GM18861 (cell line): ENCODE data around the gene HCFC1R1.
"Not testable (repeated sequence)": the region's sequence is repeated elsewhere in the genome, so short reads cannot be mapped to it uniquely, and the experiment has no call there.

Experiments
- ATAC-seq: cut with Tn5 transposase; IDR thresholded peaks from one replicate; pipeline ENCODE4 v1.9.1; 2021; ENCODE audit not compliant: unreplicated experiment

HCFC1R1 gene

GRCh38 chr16:3057181-3058138, 33.7 kb upstream of the HCFC1R1 start:
- no peak for ATAC-seq

GRCh38 chr16:3056336-3057180, 32.8 kb upstream of the HCFC1R1 start:
- ATAC-seq = no peak

GRCh38 chr16:3055734-3056115, 32.0 kb upstream of the HCFC1R1 start:
- ATAC-seq = not testable (repeated sequence)

DNA sequence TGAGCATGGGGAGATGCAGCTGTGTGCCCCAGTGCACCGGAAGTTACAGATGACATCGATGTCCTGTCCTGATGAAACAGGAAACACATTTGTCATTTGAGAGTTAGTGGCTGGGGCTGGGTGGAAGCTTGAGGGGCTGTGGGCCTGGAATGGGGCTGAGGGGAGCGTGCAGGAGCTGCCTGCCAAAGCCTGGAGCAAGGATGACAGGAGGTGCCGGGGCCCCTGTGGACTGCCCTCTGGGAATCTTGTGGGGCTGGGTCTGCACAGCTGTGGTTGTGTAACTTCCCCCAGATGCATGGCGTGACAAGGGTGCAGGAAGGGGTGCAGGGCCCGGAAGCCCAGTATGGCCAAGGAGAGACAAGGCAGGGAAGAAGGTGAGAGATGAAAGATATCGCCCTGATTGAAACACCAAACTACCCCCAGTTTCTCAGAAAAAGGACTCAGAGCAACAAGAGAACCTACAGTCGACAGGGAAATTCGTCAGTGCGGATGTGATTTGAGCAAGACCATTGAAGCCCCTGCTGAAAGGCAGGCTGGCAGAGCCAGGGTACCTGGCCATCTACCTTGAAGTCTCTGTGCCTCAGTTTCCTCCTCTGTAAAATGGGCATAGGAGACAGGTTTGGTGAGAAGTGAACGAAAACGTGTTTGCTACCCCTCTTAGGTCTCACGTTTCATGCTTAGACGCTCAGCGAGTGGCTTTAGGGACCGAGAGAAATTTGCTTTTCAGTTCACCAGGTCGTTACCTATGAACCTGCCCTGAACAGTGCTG, 31.4 kb upstream of the HCFC1R1 start:
- no peak for ATAC-seq

DNA sequence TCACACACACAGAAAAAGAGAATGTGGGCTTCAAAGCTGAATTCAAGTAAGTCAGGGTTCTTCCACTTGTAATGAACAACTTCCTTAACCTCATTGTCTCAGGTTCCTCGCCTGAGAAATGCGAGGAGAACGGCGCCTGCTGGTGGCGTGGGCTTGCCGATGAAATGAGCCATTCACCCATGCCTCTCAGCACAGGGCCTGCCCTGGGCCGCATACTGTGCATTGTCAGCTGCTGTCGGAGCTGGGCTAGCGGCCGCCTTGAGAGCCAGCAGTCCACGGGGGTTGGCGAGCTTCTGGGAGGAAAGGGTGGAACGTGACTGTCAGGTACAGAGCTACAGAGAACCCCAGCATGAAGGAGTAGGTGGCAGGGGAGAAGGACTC, 29.6 kb upstream of the HCFC1R1 start:
- ATAC-seq = not testable (repeated sequence)

DNA sequence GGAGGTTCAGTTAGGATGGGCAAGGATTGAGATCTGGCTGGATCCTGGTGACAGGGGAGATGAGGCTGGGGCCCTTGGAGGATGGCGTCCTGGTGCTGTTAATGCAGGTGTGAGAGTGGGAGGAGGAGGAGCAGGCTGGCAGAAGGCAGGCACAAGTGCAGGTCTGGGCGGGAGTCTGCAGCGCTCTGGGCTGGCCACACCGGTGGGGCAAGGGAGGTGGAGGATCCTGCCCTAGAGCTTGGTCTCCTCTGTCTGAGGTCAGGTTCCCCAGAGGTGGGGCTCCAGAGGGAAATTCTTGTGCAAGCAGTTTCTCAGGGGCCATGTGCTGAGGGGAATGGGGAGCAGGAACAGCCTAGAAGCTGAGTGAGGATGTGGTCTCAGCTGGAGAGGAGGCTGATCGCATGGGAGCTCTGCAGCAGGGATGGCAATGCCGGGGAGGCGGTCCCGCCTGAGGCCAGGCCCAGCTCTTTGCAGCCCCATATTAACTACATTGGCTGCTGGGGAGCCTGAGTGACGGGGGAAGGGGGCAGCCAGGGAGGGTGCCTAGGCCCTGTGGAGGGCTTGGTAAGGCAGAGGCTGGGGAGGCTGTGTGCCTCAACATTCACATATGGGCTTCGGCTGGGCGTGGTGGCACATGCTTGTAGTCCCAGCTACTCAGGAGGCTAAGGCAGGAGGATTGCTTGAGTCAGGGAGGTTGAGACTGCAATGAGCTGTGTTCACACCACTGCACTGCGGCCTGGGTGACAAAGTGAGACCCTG, 29.0 kb upstream of the HCFC1R1 start:
- ATAC-seq = not testable (repeated sequence)

DNA sequence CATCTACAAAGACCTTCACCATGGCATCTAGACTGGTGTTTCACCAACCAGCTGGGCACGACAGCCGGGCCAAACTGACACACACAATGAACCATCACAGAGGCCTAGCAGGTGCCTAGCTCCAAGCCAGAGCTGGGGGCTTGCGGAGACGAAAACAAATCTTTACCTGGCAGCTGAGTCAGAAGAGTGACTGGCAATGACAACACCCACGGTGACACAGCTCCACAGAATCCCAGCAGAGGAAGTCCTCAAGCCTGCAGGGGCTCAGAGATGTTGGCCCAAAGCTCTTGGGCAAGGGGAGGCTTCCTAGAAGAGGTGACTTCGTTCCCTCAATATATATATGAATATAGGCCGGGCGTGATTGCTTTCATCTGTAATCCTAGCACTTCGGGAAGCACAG, 27.8 kb upstream of the HCFC1R1 start:
- no peak for ATAC-seq

GRCh38 chr16:3051009-3051408, 27.3 kb upstream of the HCFC1R1 start:
- ATAC-seq = no peak

DNA sequence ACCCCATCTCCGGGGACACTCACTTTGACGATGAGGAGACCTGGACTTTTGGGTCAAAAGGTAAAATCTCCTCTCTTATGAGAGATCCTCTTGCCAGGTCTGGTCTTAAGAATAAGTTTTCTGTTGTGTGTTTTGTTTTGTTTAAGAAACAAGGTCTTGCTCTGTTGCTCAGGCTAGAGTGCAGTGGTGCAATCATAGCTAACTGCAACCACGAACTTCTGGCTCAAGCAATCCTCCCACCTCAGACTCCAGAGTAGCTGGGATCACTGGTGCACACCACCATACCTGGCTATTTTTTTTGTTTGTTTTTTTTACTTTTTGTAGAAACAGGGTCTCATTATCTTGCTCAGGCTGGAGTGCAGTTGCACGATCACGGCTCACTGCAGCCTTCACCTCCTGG, 26.7 kb upstream of the HCFC1R1 start:
- ATAC-seq = no peak

DNA sequence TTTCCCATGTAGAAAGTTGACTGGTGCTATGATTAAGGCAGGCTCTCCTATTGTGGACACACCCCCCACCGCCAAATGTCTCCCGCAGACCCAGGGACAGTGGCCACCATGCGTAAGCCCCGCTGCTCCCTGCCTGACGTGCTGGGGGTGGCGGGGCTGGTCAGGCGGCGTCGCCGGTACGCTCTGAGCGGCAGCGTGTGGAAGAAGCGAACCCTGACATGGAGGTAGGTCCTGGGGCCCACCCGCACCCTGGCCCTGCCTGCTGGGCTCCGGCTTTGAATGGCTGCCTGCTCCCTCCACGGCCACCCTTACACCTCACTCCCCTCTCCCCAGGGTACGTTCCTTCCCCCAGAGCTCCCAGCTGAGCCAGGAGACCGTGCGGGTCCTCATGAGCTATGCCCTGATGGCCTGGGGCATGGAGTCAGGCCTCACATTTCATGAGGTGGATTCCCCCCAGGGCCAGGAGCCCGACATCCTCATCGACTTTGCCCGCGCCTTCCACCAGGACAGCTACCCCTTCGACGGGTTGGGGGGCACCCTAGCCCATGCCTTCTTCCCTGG, 26.3 kb upstream of the HCFC1R1 start:
- no peak for ATAC-seq

DNA sequence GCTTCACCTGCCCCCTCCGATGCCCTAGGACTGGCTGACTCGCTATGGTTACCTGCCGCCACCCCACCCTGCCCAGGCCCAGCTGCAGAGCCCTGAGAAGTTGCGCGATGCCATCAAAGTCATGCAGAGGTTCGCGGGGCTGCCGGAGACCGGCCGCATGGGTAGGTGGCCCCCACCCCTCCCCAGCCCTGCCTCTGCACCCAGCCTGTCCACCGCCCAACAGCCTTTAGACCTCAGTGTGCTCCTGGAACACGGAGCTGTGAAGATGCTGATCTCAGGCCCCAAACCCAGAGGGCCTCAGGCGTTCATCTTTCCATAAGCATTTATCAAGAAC, 23.6 kb upstream of the HCFC1R1 start:
- no peak for ATAC-seq

- ATAC-seq = no peak
Observed at GRCh38 chr16:3046641-3047386, 23.1 kb upstream of the HCFC1R1 start.

DNA sequence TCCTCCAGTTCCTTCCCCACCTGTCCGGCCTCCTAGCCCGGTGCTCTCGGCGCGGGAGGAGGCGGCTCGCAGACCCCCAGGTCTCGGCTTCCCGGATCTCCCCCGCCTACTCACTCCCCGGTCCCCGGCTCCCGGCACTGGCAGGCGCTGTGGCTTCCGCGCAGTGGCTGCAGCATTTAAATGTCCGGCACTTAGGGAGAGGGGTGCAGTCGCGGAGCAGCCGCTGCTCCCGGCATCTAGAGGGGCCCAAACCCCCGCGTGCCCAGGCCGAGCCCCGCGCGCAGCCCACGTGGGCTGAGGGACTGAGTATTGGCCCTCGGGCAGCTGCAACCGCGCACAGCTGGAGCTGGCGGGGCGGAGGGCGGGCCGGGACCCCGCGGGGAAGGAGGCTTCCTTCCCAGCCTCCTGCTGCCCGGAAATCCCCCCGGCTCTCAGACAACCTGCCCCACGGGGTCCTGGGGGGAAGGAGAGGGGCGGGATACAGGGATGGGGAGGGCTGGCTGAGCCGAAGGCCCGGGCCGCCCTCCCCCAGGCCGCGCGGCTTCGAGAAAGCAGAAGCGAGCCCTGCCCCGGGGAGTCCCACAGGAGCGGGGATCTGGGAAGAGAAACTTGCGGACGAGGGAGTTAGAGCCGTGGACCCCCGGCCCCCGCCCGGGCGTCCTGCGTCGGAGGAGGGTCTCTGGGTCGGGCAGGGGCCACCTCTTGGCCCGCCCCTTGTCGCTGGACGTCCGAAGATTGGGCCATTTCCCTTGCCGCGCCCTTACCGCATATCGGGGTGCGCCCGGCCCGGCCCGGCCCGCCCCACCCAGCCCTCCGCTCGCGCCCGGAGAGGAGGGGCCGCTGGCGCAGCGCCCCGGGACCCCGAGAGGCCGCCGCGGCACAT, 22.3 kb upstream of the HCFC1R1 start, which contains the start of gene MMP25:
MMP25 (plus strand) TSS at position 804 of the 883 bp plus-strand sequence. CDS start 357 bp downstream, outside the sequence.
- ATAC-seq = no peak

DNA sequence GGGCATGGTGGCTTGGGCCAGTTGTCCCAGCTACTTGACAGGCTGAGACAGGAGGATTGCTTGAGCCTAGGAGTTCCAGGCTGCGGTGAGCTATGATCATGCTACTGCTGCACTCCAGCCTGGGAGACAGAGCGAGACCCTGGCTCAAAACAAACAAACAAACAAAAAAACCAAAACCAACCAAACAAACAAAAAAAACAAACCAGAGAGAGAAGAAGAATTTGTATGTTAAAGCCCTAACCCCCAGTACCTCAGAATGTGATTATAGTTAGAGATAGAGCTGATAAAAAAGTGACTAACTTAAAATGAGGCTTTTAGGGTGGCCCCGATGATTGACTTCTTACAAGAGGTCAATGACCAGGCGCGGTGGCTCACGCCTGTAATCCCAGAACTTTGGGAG, 21.0 kb upstream of the HCFC1R1 start:
- no peak for ATAC-seq

DNA sequence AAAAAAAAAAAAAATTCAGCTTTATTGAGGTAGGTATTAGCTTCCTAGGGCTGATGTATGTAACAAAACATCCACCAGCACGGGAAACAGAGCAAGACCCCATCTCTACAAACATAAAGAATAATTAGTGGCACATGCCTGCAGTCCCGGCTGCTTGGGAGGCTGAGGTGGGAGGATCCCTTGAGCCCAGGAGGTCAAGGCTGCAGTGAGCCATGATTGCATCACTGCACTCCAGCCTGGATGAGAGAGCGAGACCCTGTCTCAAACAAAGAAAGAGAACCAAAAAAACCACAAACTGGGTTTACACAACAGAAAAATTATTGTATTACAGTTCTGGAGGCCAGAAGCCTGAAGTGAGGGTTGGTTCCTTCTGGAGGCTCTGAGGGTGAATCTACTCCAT, 18.6 kb upstream of the HCFC1R1 start:
- ATAC-seq = no peak

DNA sequence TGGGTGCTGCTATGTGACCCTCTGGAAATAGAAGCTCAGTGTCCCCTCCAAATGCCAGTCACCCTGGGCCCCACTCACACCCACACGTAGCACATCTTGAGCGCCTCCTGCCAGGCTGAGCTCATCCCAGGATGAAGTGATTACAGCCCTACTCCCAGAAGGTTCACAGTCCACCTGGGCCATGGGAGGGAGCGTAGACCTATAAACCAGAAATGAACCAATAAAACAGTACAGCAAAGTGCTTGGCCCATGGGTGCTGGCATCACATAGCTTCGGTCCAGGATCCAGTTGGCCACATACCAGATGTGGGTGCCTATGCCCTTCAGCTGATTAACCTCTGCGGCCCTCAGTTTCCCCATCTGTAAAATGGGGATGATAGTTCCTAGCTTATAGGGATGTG, 15.2 kb upstream of the HCFC1R1 start:
- no peak for ATAC-seq

DNA sequence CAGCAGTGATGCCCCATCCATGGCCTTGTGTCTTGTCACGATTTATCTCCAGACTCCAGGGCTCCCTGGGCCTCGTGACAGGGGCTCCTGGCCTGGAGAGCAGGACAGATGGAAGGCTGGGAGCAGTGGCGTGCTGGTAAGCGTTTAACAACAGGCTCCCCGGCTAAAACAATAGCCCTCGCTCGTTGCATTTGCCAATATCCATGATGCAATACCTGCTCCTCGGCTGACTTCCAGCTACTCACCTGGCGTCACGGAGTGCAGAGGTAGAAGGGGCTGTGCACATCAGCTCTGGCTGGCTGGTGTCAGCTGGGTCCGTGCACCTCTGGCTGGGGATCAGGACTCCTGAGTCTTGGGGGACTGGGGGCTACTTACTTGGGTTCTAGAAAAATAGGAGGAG, 14.5 kb upstream of the HCFC1R1 start:
- ATAC-seq = no peak

DNA sequence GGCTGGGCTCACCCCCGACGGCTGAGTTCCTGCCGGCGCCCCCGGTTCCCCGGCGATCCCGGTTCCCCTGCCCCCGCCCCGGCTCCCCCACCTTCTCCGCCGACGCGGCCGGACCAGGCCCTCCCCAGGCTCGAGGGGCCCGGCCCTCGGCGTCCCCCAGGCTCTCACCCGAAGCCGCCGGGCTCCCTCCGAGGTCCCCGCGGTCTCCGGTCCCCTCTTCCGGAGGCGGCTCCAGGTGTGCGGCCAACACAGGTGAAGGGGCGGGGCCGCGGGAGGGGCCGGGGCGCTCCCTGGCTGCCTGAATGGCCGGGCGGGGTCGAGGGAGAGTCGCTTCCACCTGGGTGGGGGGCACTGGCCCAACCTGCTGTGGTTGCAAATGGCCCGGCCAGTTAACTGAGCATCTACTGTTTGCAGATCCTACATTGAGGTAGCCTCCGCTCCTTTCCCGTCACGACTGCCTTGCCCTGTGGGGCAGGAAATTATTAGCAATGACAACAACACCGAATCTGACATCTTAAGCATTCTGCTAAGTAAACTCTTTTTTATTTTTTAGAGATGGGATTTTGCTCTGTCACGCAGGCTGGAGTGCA, 13.1 kb upstream of the HCFC1R1 start, which contains the start of gene BICDL2:
BICDL2 (minus strand) TSS at position 219 of the 590 bp plus-strand sequence. CDS start 1,448 bp downstream, outside the sequence.
- ATAC-seq = no peak
